ENCODE measurements around the gene DENND4C. TPM values are rescaled to one million over a fixed set of nuclear protein-coding genes. Genes with fewer than 3 reads are reported as not detected.

Gene DENND4C
- total RNA-seq, 1 experiment from 2014 or later, result 26.6 TPM

- TF ChIP-seq CTCF (conservative IDR thresholded peaks at IDR 0.05), result no peak
- Histone ChIP-seq H4K5ac (ENCODE audit: insufficient read length, low read depth, low read length) (no peak overlapping the region), H2BK12ac (ENCODE audit: insufficient read length, low read depth, low read length) (no peak overlapping the region), H3K9ac (ENCODE audit: extremely low read depth, insufficient read length, low read length) (peak overlapping the region; percentile 43), H3K23ac (ENCODE audit: insufficient read length, low read depth, low read length) (no peak overlapping the region), H4K8ac (replicated peaks; ENCODE audit: insufficient read length, low read depth, low read length) (no peak overlapping the region), H4K91ac (ENCODE audit: insufficient read length, low read depth, low read length) (no peak overlapping the region), H2BK120ac (ENCODE audit: low read depth, low read length, poor library complexity, severe bottlenecking) (no peak overlapping the region), H3K56ac (ENCODE audit: insufficient read length, low read depth, low read length) (no peak overlapping the region), H3K4me1 (ENCODE audit: insufficient read depth, low read length) (peaks cover 2% of the 10 kb centered on the region; the same call in 1 of the 2 replicates), H3K79me1 (ENCODE audit: insufficient read depth, low read depth, low read length, poor library complexity, severe bottlenecking) (no peaks in the 10 kb centered on the region), H3K79me2 (ENCODE audit: insufficient read depth, low read length) (peaks cover 8% of the 10 kb centered on the region; the same call in 1 of the 2 replicates), H2BK20ac (ENCODE audit: low read depth, low read length, poor library complexity, severe bottlenecking) (no peak overlapping the region), H3K18ac (ENCODE audit: insufficient read length, low read depth, low read length) (no peak overlapping the region), H3T11ph (ENCODE audit: low read length) (no peak overlapping the region), H3K27ac (ENCODE audit: insufficient read length, low read depth, low read length) (no peak overlapping the region), H3K27me3 (ENCODE audit: insufficient read depth, low read length) (no peaks in the 10 kb centered on the region), H3K23me2 (ENCODE audit: insufficient read length, low read depth, low read length, poor library complexity, severe bottlenecking) (peaks cover 6% of the 10 kb centered on the region), H3K9me3 (ENCODE audit: control insufficient read depth, low read depth, low read length) (no peaks in the 10 kb centered on the region), H2BK15ac (ENCODE audit: low read depth, low read length) (no peak overlapping the region), H2AFZ (ENCODE audit: low read length) (no peak overlapping the region), H4K20me1 (ENCODE audit: control insufficient read depth, insufficient read depth, insufficient read length) (no peaks in the 10 kb centered on the region), H2BK5ac (ENCODE audit: insufficient read length, low read length) (no peak overlapping the region), H3K4me2 (ENCODE audit: insufficient read depth, insufficient read length, low read length) (peak overlapping the region; percentile 88), H2AK5ac (ENCODE audit: insufficient read length, low read length) (no peak overlapping the region), H3K4ac (ENCODE audit: low read depth, low read length) (no peak overlapping the region), H3K14ac (ENCODE audit: insufficient read depth, low read length) (no peak overlapping the region)
- no peak for DNase-seq
- Mint-ChIP-seq H3K27me3 (ENCODE audit: low read depth) (no peaks in the 10 kb centered on the region), H3K27ac (peak overlapping the region; percentile 62 to 100 (median 93); a peak in 6 of 7 replicates), H3K36me3 (ENCODE audit: insufficient read depth in 1 of 3, low read depth in 3 of 3) (peaks cover 40 to 67% (median 66%) of the 10 kb centered on the region in 3 experiments), H3K4me3 (peak overlapping the region; percentile 100), H3K4me1 (peaks cover 21 to 28% of the 10 kb centered on the region in 2 experiments), H3K9me3 (peaks cover 2 to 3% of the 10 kb centered on the region in 2 experiments; a peak in 2 of 5 replicates)
- no CpG with 5 or more reads among the region's 4 CpGs for WGBS (ENCODE audit: extremely low coverage, insufficient read length, low lambda C conversion rate)
Measured at GRCh38 chr9:19378164-19378563, 147.7 kb downstream of the DENND4C start.

Measured in H9 (cell line).